Kidney glomerular epithelial cell (primary cell): Measurements from ENCODE around the gene CEBPG.

Experiments used
- DNase-seq: peaks from one replicate; lab custom pipeline; 2025; lab: John Stamatoyannopoulos, UW

Gene CEBPG

DNA sequence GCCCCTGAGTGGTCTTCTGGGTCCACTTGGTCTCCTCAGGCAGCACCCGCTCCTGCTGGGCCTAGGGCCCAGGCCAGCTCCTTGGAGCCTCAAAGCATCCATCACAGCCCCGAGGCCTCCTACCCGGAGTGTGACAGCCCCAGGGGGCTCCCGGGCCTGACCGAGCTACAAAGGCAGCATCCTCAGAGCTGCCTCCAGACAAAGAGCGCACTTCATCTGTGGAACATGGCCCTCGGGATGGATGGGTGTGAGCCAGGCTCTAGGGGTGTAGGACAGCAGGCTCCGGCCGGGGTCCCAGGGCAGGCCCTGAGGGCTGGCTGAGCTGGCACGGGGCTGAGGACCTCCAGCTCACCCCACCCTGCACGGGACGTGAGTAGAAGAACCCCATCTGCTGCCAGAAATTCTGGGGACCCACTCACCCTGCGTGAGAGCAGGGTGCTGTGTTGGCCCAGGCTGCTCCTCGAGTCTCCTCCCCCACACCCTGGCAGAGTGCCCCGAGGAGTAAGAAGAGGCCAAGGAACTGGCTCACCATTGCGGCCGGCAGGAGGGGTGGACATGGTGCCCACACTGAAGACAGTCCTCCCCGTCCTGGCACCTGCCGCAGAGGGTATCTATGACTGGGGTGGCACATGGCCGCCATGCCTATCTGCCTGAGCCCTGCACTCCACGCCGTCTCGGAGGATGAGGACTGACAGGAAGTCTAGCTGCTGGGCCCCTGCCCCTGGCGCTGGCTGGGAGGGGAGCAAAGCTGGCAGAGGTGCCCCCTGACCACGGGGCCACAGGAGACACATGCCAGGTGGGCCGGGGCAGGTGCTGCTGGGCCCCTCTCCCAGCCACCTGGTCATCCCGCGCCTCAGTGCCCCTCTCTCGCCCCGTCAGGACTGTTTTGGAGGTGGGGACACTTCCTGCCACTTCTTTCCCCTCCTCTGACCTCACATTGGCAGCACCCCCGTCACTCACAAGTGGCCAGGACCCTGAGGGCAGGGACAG, 22.3 kb downstream of the CEBPG start:
- DNase-seq, result peak; percentile 8

DNA sequence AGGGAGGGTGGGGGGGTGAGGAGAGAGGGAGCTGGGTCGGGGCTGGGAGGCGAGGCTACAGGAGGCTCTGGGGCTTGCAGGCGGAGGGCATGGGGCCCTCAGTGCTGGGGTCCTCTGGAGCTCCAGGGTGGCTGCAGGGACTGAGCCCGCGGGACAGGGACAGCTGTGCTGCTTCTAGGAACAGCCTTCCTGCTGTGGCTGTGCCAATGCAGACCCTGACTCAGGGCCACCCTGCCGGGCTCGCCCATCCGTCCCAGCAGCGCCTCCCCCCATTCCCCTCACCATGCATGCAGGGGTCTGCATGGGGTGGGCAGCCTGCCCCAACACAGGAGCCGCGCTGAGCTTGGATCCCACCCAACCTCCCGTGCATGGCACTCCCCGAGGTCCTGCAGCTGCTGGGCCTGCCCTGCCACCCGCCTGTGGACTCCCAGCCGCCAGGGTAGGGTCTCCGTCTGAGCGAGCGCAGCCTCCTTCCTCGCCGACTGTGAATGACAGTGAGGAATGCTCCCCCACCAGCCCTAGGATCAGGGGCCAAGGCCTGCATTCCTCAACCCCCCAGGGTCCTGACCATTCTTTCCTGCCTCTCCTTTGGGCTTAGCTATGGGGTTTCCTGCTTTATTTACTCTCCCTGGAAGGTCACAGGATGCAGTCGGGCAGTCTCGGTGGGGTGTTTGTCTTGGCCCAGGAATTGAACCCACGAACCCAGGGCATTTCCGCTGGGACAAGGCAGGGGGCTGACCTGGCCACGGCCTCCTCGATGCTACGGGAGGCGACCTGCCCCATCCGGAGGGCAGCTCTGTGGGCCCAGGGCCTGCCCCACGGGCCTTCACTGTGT, 23.4 kb downstream of the CEBPG start:
- DNase-seq, result no peak

DNA sequence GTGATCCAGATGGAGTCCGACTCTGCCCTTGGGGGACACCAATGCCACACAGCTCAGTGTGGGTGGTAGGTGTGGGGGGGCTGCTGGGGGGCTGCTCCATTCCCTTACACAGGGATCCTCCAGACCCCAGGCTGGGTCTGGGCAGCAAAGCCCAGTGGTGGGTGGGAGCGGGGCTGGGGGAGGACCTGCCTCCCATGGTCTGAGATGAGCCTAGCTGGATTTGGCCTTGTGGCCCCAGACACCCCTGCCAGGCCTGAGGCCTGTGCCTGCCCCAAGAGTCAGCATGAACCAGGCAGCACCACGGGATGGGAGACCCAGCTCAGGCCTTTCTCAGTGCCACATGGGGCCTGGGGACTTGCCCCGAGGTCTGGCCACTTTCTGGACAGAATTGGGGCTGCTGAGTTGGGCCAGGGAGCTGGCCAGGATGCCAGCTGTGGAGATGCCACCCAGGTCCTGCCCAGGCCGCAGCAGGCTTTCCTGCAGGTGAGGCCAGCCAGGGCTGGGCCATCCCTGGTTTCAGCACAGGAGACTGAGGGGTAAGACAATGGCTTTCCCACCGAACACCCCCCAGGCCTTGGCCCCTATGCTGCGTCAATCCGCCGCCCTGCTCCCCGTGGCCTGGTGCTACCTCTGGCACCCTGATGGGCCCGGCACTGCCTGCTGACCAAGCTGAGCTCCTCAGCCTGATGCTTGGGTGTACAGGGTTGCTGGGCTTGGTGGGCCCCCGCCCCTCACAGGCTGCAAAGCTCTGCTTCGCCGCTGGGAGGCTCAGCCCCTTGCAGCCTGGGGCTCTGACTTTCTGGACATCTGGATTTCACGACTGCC, 24.2 kb downstream of the CEBPG start:
- DNase-seq, result no peak

DNA sequence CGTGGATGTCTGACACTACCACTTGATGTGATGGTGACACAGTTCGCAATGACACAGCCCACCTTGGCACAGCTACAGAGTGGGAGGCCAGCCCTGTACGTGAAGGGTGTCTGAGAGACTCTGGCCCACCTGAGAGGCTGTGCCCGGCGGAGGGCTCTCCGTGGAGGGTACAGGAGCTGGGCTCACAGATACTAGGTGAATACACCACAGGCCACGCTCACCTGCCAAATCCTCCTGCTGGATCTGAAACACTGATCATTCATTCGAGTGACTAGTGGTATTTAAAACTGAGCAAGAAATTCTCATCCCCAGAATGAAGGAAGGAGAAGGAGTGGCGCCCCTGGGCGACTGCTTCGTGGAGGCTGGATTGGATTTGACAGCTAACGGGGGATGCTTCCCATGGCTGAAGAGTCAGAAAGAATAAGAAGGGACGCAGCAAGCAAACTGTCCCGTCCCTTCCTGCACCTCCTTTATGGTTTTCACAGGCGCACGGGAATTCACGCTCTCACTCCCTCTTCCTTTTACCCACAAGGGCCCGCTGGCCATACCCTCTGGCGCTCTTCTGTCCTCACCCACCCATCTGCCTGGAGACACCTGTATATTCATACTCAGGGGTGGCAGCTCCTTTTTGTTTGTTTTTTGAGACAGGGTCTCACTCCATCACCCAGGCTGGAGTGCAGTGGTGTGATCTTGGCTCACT, 25.0 kb downstream of the CEBPG start:
- DNase-seq, result no peak

DNA sequence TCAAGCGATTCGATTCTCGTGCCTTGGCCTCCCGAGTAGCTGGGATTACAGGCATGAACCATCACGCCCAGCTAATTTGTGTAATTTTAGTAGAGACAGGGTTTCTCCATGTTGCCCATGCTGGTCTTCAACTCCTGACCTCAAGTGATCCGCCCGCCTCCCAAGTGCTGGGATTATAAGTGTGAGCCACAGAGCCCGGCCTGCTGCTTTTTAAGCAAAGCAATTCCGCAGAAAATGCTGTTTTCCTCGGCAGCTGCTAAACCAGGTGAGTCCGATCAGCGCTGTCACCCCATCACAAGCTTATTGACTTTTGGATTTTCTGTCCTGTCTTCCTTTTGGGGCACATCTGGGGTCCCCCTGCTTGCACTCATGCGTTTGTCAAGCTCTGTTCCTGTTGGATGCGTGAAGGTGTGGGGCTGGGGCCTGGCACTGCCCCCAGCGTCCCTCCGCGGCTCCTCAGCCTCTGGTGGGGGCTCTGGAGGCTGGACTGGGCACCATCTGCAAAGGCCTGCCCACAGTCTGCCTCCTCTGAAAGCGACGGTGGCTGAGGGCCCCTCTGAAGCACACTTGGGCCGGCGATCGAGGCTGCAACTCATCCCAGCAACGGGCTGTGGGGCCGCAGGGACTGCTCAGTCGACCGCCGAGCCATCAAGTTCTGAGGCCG, 25.7 kb downstream of the CEBPG start:
- no peak for DNase-seq

DNA sequence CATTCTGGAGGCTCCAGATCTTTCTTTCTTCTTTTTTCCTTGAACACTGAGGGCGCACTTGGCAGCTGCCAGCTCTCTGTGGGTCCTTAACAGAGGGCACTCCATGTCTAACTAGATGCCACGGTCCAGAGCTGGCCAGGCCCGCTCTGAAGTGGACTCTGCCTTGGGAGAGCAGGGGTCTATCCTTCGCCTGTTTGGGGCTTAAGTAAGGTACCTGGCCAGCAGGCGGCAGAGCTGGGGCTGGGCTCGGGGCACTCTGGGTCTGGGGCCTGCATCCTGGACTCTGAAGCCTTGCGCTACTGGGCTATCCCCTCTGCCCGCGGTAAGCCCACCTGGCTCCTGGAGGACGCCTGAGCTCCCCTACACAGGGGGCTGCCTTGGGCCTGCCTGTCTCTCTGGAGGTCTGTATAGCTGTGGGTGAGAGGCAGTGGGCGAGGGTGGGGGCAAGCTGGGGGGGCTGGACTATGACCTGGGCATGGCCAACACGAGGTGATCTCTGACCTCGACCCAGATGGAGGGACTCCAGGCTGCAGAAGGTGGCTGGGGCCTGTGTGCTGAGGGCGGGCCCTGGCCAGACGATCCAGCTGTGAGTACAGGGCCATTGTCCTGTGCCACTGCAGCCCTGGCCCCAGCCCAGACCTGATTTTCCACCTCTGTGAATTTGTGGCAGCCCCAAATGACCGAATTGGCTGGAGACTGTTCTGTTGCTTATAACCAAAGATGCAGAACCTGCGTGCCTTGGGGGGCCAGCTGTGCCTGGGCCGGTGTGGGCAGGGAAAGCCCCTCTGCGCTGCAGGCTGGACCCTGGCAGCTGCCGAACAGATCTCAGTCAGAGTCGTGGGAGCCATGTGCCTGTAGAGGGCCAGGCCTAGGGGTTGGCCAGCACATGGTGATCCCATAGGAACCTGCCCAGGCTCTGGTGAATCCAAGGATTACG, 26.5 kb downstream of the CEBPG start:
- DNase-seq, result no peak

DNA sequence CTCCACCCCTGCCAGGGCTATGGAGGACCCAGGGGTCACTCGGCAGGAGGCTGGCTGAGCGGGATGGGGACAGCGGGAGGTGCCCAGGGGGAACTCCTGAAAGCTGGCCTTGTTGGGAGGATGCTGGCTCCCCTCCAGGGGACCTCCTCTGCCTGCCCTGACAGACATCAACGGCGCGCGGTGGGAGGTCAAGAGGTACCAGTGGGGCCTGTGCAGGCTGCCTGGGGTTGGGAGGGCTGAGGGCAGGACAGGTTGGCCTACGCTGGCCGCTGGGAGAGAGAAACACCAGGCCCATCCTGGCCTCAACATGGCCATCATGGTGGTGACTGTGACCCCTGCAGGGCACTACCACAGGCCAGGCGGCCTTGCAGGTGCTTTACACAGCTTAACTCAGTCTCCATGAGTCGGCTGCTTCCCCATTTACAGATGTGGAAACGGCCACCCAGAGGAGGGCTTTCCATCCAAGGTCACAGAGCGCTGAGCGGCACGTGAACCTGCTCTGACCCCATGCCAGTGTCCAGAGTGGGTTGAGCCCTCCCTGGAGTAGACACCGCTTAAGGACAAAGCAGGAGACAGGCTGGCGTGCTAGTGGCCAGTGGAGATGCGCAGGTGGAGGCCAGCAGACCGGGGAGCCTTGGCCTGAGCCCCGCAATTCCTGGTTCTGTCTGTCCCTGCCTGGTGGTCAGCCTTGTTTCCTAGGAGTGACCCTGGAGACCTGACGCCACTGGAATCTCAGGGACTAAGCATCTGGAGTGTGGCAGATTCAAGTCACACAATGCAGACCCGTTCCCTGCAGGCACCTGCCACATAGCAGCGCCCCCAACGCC, 27.6 kb downstream of the CEBPG start:
- no peak for DNase-seq

DNA sequence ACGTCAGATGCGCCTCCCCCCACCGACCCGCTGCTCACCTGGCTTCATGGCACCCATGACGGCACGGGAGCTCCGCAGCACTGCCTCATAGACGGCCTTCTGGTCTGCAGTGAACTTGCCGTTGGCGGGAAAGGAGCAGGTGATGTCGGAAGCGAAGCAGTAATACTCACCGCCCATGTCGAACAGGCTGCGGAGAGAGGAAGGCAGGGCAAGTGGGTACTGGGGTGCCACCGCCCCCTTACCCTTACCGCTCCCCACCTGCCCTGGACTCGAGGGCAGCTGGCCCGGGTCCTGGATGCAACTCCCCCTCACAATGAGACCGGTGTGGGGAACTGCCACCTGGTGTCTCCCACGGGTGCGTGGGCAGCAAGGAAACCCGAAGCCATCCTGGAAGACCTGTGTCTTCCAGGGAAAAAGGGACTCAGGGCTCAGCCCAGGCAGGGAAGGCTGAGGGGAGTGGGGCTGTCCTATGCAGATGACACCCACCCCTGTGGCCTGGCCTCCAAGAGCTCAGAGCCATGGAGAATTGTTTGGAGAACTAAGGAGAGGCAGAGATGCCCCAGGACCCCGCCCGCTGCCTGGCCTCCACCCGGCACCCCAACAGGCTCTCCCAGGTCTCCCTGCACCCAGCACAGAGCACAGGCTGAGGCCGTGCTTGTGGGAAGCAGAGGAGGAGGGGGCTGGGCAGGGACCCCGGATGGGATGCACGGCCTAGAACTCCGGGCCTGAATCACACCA, 28.3 kb downstream of the CEBPG start:
- DNase-seq, result no peak

DNA sequence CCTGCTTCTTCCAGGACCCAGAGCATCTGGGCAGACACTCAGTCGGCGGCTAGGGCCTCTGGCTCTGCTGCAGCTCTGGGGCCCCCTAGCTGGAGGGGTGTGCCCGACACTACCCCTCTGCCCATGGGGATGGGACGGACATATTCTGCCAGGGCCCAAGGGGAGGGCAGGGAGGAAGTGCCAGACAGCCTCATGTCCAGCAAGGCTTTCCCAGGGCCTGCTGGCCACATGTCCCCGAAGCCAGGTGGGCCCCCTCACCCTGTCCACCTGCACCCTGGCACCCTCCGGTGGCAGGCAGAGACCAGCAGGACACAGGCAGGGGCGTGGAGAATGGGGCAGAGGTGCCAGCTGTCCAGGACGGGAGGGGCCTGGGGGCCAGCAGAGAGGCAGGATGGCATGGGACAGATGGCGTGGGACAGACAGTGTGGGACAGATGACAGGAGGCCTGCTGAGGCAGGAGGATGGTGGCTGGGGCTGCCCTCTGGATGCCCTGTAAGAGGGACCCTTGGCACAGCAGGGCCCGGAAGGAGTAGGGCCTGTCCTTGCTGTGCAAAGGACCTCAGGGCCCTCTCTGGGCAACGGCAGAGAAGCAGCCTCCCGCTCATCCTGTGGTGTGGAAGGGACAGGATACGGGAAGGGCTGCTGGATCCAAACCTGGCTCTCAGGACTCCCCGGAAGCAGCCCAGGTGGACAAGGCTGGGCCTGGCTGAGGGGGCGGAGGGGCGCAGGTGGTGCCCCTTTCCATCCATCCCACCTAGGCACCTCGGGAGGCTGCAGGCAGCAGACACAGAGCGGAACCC, 29.1 kb downstream of the CEBPG start:
- no peak for DNase-seq

DNA sequence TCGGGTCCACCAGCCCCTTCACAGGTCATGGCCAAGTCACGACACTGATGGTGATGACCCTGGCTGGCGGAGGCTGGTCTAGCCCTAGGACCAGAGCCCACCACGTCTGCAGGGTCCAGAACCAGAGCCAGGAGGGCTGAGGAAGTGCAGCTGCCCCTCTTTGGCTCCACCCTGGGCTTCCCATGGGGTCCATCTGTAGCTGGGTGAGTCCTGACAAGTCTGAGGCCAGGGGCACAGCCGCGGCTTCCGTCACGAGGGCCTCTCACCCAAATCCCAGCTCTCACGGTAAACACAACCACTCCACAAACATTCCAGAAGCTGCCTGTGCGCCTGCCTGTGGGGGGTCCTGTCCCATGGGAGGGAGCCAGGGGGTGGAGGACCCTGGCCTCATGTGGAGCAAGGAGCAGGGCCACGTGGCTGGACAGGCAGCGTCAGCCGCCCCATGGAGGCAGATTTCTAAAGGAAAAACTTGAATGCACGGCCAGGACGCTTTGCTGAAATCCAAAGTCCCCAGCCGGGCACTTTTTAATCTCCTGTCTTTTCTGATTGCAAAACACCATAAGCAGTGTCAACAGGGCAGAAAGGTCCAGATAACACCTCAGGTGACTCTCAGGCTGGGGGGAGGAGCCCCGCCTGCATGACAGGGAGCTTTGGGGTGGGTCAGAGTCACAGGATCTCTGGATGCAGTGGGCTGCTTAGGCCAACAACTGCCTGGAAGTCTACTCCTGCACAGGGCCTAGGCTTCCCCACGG, 29.9 kb downstream of the CEBPG start:
- no peak for DNase-seq

DNA sequence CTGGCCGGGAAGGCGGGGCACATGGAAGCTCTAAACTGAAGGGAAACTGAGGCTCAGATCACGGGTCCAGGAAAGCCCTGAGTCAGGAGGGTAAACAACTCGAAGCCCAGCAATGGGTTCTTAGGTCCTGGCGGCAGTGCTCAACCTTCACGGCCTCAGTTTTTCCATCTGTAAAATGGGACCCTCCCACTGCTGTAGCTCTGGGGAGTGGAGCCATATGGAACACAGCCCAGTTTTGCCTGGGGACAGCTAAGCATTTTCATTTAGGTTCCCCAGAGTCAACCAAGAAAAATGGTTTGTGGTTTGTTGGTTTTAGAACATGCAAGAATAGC, 30.4 kb downstream of the CEBPG start:
- no peak for DNase-seq

DNA sequence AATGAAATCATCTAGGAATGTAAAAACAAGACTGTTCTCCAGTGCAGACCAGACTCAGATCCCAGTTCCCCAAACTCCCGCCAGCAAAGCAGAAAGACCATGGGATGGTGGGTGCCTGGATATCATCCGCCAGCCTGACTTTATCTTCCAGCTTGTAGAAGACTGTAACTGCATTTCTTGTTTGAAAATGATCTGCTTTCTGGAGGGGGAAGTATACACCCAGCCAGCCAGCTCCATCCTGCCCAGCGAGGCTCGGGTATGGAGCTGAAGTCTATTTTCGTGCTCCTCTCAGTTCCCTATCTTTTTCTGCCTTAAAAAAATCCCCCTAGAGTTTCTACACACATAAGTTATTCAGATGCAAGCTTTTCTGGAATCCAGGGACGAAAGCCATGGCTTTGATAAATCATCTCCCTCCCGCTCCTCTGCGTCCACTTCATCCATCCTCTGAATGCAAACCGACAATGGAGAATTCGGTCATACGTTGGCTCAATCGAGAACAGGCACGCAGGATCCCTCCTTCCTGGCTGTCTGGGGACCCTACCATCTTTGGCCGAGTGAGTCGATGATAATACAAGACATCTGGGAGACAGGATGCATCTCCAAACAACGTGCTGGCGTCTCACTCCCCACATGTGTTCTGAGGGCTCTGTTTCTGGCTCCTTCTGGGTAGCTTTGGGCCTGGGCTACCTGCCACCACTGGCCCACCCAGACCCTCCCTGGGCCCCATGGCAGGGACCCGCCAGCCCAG, 31.2 kb downstream of the CEBPG start:
- no peak for DNase-seq

DNA sequence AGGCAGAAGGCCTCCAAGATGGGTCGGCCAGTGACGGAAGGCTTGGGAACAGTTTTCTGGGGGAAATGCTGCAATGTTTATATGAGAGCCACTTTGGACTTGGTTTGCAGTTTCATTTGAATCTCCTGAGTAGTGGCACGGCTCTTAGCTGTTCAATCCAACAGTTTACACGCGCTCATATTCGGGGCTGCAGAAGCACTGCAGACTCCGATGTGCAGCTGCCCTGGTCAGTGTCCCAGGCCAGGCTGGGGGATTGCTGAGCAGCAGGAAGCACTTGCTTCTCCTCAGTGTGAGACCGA, 31.7 kb downstream of the CEBPG start:
- no peak for DNase-seq

DNA sequence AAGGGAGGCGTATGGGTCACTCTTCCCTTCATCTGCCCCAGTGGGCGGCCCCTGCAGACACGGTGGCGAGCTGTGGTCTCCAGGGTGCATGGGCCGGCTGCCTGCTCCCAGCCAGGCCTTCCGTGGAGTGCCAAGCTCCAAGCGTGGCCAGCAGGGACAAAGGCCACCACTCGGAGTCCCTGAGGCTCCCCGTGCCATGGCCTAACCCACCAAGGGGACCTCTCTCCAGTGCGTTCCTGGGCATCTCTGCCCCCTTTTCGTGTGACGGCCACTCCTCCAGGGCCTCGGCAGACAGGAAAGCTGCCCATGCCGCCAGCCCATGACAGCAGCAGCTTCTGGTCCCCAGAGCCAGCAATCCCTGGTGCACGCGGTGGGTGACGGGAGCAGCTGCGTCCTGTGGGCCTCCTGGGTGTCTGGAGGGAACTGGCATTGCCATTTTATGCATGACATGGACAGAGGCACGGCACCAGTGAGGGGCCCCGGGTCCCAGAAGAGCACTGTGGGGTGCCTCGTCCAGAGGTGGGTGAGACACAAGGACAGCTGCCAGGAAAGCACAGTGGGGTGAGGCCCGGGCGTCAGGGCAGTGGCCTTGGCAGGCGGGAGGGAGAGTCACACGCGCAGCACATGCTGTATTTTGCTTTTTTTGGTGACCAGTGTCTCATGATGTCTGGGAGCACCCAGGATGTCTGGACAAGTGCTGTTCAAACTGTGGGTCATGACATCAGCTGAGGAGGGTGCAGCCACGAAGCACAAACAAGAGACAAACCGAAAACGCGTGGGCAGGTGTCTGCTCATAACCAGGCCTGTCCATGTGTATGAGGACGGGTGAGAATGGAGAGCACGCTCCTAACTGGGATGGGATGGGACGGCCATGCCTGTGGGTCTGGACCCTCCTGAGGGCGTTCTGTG, 32.3 kb downstream of the CEBPG start:
- no peak for DNase-seq

DNA sequence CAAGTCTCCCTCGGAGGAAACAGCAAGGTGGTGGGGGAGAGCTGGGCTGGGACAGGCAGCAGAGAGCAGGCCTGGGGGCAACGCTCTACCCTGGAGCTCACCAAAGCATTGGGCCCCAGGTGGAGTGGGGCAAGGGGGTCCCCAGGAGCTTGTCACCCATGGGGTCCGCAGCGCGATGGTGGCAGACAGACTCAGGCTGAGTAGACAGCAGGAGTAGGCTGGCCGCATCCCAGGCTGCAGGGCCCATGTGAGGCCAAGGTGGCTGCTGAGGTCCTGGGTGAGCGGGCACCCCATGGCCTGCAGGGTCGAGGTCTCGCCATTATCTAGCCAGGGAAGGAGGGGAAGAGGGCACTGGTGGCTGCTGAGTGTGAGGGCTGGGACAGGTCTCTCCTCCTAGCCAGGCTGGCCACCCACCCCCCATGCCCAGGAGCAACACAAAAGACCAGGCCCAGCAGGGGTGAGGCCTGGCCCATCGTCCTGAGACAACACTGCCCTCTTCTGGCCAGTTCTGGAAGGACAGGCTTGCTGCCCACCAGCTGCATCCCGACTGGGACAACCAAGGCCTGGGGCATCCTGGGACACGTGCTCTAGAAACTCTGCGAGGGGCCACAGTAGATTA, 33.1 kb downstream of the CEBPG start:
- no peak for DNase-seq
